Ureter (tissue), 1 donor: ENCODE data around the gene ACAD11. TPM values are rescaled to one million over a fixed set of nuclear protein-coding genes. Genes with fewer than 3 reads are reported as not detected.
"Not testable (repeated sequence)": the region's sequence is repeated elsewhere in the genome, so short reads cannot be mapped to it uniquely, and the experiment has no call there.

Experiments used
- DNase-seq: peaks from one replicate; pipeline ENCODE4 v3.0.0-alpha.2; 2020; ENCODE audit warnings: low spot score
- total RNA-seq: library from RNA; stranded (reverse); gene quantifications from one replicate; pipeline ENCODE4 v1.2.4, GENCODE V29; 2023
- donor health status: DM: yes; HTN: yes; CAD: no.

The ACAD11 gene
- total RNA-seq, 1 donor from 2014 or later, result 23.5 TPM

- no peak for DNase-seq
These were observed 6.9 kb downstream of the ACAD11 start for GRCh38 chr3:132652640-132653270.

GRCh38 chr3:132650153-132650552, 9.5 kb downstream of the ACAD11 start:
- DNase-seq, result no peak

GRCh38 chr3:132645058-132645457, 14.6 kb downstream of the ACAD11 start:
- DNase-seq, result no peak

- no peak for DNase-seq
These were observed 16.2 kb downstream of the ACAD11 start for GRCh38 chr3:132643366-132643765.

GRCh38 chr3:132642539-132642847, 17.1 kb downstream of the ACAD11 start:
- no peak for DNase-seq

GRCh38 chr3:132641837-132642538, 17.6 kb downstream of the ACAD11 start:
- no peak for DNase-seq

DNA sequence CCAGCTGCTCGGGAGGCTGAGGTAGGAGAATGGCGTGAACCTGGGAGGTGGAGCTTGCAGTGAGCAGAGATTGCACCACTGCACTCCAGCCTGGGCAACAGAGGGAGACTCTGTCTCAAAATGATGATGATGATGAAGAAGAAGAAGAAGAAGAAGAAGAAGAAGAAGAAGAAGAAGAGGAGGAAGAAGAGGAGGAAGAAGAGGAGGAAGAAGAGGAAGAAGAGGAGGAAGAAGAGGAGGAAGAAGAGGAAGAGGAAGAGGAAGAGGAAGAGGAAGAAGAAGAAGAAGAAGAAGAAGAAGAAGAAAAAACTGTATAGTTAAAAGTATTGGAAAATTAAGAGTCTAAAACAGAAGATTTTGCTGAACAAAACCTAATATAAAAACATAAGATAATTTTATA, 18.2 kb downstream of the ACAD11 start:
- not testable (repeated sequence) for DNase-seq

DNA sequence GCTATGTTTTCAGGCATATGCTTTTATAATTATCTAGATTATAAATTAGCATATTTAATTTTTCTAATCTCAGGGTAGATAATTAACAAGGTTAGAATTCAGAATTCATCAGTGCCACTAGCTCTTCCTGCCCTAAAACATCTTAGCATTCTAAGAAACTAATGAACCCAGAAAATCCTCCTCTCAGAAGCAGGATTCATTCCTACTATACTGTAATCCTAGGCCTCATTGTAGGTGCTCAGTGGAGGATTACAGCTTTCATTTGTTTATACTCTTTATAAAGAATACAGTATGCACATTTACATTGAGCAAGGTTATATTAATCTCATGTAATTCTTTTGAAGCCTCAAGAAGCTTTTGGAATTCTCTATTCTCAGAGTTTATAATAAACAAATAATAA, 20.9 kb downstream of the ACAD11 start:
- DNase-seq, result no peak

DNA sequence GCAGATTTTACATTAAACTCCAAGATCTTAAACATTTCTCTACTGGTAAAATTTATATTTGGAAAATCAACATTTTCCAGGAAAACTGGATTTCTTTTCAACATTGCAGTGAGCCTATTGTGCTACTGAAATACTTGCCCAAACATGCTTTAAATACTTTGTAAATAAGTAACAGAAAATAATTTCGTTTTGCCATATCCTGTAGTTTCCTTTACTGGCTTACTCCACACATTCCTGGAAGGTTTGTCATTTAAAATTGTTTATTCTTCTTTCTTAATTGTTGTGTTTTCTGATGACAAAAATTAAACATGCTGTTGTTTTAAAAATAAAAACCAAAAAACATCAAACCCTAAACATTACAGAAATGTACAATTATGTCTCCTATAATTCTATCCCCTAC, 22.0 kb downstream of the ACAD11 start:
- DNase-seq, result no peak

DNA sequence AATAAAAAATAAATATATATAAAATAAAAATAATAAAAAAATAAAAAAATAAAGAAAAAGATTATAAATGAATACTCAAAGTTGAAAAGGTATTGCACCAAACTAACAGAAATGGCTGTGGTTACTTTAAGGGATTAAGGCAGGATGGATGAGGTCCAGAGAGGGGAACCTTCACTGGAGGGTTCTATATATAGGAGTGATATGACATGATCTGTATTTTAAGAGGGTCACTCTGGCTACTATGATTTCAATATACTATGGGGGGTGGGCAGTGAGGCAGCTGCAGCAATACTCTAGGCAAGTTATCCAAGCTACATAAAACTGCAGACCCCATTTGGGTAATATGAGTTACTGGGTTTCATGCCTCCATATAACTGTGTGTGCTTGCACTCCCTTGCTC, 24.6 kb downstream of the ACAD11 start:
- no peak for DNase-seq

DNA sequence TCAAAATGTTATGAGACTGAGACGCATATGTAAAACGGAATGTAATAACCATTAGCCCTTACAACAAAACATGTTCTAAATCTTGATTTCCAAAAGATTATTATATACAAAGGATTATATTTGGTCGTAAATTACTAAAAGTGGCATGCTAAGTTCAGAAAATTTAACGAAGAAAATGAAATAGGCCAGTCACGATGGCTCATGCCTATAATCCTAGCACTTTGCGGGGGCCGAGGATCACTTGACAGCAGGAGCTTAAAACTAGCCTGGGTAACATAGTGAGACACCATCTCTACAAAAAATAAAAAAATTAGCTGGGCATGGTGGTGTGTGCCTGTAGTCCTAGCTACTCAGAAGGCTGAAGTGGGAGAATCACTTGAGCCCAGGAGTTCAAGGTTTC, 29.0 kb downstream of the ACAD11 start:
- no peak for DNase-seq

GRCh38 chr3:132629928-132630327, 29.7 kb downstream of the ACAD11 start:
- no peak for DNase-seq

DNA sequence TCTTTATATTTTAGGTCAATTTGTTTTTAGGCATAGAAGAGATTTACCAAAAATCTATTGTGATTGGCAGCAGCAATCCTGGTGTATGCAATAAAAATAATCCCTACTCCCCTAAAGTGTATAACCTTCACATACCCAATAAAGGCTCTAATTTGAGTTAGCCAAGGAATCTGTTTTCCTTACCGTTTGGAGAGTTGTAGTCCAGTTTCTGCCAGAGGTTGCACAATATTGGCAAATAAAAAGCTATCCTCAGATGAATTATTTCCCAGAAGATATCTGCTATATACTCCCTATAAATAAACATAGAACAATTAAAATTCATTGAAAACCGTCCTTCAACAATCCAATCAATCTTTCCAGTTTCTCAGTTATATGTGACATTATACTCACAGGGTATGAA, 31.5 kb downstream of the ACAD11 start:
- DNase-seq, result no peak

DNA sequence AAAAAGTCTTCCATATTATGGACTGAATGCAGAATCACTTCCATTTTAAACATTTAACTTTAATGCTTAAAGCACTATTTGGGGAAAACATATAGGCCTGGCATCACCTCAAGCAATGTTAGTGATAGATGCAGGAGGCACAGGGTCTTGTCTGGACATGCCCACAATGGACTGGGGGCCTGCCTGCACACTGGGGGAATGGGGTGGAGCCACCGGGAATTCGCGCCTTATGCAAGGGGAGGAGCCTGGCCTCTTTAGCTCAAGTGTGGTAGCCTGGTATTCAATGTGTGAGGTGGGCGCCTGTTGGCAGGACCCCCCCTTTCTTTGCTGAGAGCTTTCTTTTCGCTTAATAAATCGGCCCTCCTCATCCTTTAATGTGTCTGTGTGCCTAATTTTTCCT, 32.7 kb downstream of the ACAD11 start:
- DNase-seq, result no peak

DNA sequence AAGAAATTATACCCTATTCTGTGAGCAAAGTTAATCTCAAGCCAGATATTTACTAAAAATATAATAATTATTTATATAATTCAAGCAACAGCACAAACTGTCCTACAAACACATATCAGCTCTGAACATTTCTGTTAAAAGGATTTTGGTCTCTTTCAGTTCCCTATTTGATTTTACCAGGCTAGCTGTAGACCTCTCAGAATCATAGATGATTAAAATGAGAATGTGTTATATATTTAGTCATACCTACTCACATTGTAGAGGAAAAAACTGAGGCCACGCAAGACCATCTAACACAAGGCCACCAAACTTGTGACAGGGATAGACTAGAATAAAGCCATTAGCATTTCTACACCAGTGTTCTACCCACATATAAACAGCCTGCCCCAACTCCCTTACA, 34.0 kb downstream of the ACAD11 start:
- DNase-seq, result no peak

DNA sequence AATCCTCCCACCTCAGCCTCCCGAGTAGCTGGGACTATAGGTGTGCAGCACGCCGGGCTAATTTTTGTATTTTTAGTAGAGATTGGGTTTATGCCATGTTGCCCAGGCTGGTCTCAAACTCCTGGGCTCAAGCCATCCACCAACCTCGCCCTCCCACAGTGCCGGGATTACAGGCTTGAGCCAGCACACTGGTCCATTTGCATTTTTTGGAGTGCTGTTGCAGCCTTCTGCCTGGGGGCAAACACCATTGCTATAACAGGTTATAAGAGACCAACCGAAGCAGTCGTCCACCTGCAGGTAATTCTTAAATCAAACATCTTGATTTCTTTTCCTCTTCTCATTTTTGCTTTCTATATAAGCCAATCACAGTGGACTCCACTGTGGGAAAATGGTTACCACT, 34.8 kb downstream of the ACAD11 start:
- DNase-seq, result no peak

DNA sequence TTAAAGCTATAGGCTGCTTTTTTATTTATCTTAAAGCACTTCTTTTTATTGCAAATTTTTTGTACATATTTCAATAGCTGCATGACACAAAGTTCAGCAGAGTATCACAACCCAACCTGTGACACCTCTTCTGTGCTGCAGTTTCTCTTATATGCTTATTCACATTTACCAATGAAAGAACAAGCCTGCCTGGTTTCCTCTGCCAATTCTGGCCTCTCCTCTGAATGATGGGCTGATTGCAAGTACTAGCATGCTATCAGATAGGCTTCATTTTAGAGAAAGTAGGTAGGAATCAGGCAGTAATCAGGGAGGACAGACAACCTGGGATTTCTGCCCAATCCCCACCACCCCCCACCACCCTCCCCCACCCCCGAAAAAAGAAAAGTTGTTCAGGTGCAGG, 36.0 kb downstream of the ACAD11 start:
- DNase-seq, result peak; percentile 51

DNA sequence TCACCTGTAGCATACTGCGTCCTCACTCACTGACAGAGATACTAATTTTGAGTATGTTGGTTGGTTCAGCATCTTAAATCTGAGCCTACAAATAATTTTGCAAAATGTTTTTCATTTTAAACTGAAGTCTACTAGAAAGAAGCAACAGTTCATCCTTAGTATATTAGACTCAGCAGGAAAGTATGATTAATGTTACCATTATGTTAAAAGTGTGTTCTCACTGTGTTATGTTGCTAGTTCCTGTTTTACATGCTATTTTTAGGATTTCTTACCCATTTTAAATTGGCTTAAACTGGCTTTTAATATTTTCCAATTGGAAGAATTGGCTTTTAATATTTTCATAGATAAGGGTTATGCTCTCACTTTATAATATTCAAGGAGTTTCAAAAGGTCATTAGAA, 36.8 kb downstream of the ACAD11 start:
- DNase-seq, result no peak

- no peak for DNase-seq
These were observed 37.5 kb downstream of the ACAD11 start for GRCh38 chr3:132622148-132622547.

- no peak for DNase-seq
These were observed 42.8 kb downstream of the ACAD11 start for GRCh38 chr3:132616780-132617179.

DNA sequence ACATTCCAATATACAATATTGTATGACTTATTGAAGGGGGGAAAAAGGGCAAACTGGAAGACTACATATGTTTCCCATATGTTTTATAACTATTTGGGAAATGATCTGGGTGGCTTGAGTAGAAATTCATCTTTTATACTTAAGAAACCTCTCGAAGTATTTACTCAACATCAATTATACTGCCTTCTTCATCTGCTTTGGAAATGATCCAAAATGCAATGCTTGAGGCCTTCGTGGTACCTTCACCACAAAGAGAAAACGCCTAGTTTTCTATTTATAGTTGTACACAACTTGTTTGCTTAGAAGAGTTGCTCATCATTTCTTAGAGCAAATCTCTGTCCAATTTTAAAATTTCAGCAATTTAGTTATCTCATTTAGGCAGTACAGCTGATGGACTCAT, 43.7 kb downstream of the ACAD11 start:
- no peak for DNase-seq

- not testable (repeated sequence) for DNase-seq
These were observed 44.3 kb downstream of the ACAD11 start for GRCh38 chr3:132615301-132615700.

DNA sequence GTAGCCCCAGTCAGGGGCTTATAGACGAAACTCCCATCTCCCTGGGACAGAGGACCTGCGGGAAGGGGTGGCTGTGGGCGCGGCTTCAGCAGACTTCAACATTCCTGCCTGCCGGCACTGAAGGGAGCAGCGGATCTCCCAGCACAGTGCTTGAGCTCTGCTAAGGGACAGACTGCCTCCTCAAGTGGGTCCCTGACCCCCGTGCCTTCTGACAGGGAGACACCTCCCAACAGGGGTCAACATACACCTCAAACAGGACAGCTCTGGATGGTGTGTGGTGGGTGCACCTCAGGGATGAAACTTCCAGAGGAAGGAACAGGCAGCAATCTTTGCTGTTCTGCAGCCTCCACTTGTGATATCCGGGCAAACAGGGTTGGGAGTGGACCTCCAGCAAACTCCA, 53.0 kb downstream of the ACAD11 start:
- DNase-seq, result not testable (repeated sequence)

DNA sequence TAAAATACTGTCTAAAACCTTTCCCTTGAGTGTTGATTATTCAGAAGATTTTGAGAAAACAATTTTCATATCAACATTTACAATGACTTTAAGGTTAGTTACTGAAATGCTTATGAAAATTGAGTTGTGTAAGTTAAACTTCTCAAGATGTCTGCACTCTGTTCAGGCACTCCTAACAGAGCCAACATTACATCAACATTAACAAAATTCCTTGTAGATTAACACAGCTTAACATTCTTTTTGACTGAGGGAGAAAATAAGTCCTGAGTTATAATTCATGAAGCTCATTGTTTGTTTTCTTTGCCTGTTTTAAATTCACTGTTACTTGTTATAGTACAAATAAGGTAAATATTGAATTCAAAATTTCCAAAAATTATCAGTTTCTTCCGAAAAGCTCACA, 53.5 kb downstream of the ACAD11 start:
- no peak for DNase-seq
